ENCODE measurements around the gene GOLGA6B.
"Not testable (repeated sequence)": the region's sequence is repeated elsewhere in the genome, so short reads cannot be mapped to it uniquely, and the experiment has no call there.

GOLGA6B gene

GRCh38 chr15:72639759-72640483 lies 14.6 kb upstream of the GOLGA6B start:
- CTCF ChIA-PET; POLR2A ChIA-PET; DNase-seq; H3K4me1 ChIP-seq (ENCODE audit: control extremely low read depth in 1 of 4, control insufficient read depth in 4 of 4, insufficient read depth in 4 of 4, low read length in 3 of 4); H3K4me3 ChIP-seq (ENCODE audit: control insufficient read depth in 1 of 7, extremely low read depth in 1 of 7, insufficient read depth in 4 of 7, low read depth in 2 of 7, low read length in 6 of 7); H3K9me3 ChIP-seq (ENCODE audit: control extremely low read depth in 1 of 5, control insufficient read depth in 4 of 5, insufficient read depth in 2 of 5, low read depth in 1 of 5, low read length in 4 of 5); H3K36me3 ChIP-seq (ENCODE audit: control insufficient read depth in 4 of 4, insufficient read depth in 4 of 4, low read length in 3 of 4); H3K27ac ChIP-seq (ENCODE audit: insufficient read depth in 1 of 2, low read depth in 1 of 2, low read length in 2 of 2, poor library complexity in 1 of 2, severe bottlenecking in 2 of 2); H3K27me3 ChIP-seq (replicated peaks in 2 of 5; ENCODE audit: control insufficient read depth in 4 of 5, insufficient read depth in 5 of 5, low read length in 4 of 5): not testable (repeated sequence)
- WGBS (ENCODE audit: insufficient coverage), result no CpG with 5 or more reads among the region's 26 CpGs

DNA sequence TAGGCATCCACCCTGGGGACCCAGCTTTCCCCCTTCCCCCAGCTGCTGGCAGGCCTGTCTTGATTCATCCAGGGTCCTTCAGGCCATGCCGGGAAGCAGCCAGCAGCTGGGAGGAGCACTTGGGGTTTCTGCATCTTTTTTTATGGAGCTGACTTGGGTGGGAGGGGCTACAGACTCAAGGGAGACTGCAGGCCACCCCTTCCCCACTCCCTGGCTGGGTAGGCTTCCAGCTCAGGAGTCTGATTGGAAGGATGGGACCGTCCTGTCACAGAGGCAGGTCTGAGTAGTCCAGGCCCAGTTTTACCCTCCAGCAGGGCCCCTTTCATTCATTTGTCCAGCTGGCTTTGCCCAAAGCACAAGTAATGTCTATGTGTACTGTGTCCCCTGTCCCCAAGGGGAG lies 12.2 kb upstream of the GOLGA6B start:
- no CpG with 5 or more reads among the region's 2 CpGs for WGBS (ENCODE audit: insufficient coverage)
- H3K27ac ChIP-seq (ENCODE audit: insufficient read depth in 1 of 2, low read depth in 1 of 2, low read length in 2 of 2, poor library complexity in 1 of 2, severe bottlenecking in 2 of 2); POLR2A ChIA-PET; H3K36me3 ChIP-seq (ENCODE audit: control insufficient read depth in 4 of 4, insufficient read depth in 4 of 4, low read length in 3 of 4); H3K9me3 ChIP-seq (ENCODE audit: control extremely low read depth in 1 of 5, control insufficient read depth in 4 of 5, insufficient read depth in 2 of 5, low read depth in 1 of 5, low read length in 4 of 5); H3K4me3 ChIP-seq (ENCODE audit: control insufficient read depth in 1 of 7, extremely low read depth in 1 of 7, insufficient read depth in 4 of 7, low read depth in 2 of 7, low read length in 6 of 7); CTCF ChIA-PET; H3K4me1 ChIP-seq (ENCODE audit: control extremely low read depth in 1 of 4, control insufficient read depth in 4 of 4, insufficient read depth in 4 of 4, low read length in 3 of 4); H3K27me3 ChIP-seq (replicated peaks in 2 of 5; ENCODE audit: control insufficient read depth in 4 of 5, insufficient read depth in 5 of 5, low read length in 4 of 5); DNase-seq: not testable (repeated sequence)

GRCh38 chr15:72648631-72649253 lies 5.8 kb upstream of the GOLGA6B start:
- H3K4me3 ChIP-seq (ENCODE audit: control insufficient read depth in 1 of 7, extremely low read depth in 1 of 7, insufficient read depth in 4 of 7, low read depth in 2 of 7, low read length in 6 of 7); H3K4me1 ChIP-seq (ENCODE audit: control extremely low read depth in 1 of 4, control insufficient read depth in 4 of 4, insufficient read depth in 4 of 4, low read length in 3 of 4); H3K36me3 ChIP-seq (ENCODE audit: control insufficient read depth in 4 of 4, insufficient read depth in 4 of 4, low read length in 3 of 4); H3K27me3 ChIP-seq (replicated peaks in 2 of 5; ENCODE audit: control insufficient read depth in 4 of 5, insufficient read depth in 5 of 5, low read length in 4 of 5); DNase-seq; H3K27ac ChIP-seq (ENCODE audit: insufficient read depth in 1 of 2, low read depth in 1 of 2, low read length in 2 of 2, poor library complexity in 1 of 2, severe bottlenecking in 2 of 2); POLR2A ChIA-PET; H3K9me3 ChIP-seq (ENCODE audit: control extremely low read depth in 1 of 5, control insufficient read depth in 4 of 5, insufficient read depth in 2 of 5, low read depth in 1 of 5, low read length in 4 of 5); CTCF ChIA-PET: not testable (repeated sequence)
- 100% methylated on average over 2 of the region's 10 CpGs for WGBS (ENCODE audit: insufficient coverage)

DNA sequence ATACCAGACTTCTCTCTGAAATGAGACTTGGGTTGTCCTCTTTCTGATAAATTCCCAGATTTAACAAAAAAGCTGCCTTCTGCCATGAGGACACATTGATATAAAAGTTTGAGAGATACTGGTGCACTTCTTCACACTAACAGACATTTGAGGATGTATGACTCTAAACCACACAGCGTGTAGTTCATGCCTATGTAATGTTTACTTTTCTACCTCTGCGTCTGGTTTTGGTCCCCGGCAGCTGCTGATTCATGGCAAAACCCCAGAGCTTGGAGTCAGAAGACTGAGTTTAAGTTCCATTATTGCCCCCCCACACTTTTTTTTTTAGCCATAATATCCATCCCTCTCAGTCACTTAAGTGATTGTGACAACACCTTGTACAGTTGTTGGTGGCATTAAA lies 1.5 kb downstream of the GOLGA6B start:
- CTCF ChIA-PET; H3K4me1 ChIP-seq (ENCODE audit: control extremely low read depth in 1 of 4, control insufficient read depth in 4 of 4, insufficient read depth in 4 of 4, low read length in 3 of 4); POLR2A ChIA-PET; H3K36me3 ChIP-seq (ENCODE audit: control insufficient read depth in 4 of 4, insufficient read depth in 4 of 4, low read length in 3 of 4); H3K4me3 ChIP-seq (ENCODE audit: control insufficient read depth in 1 of 7, extremely low read depth in 1 of 7, insufficient read depth in 4 of 7, low read depth in 2 of 7, low read length in 6 of 7); H3K27me3 ChIP-seq (replicated peaks in 2 of 5; ENCODE audit: control insufficient read depth in 4 of 5, insufficient read depth in 5 of 5, low read length in 4 of 5); H3K27ac ChIP-seq (ENCODE audit: insufficient read depth in 1 of 2, low read depth in 1 of 2, low read length in 2 of 2, poor library complexity in 1 of 2, severe bottlenecking in 2 of 2); H3K9me3 ChIP-seq (ENCODE audit: control extremely low read depth in 1 of 5, control insufficient read depth in 4 of 5, insufficient read depth in 2 of 5, low read depth in 1 of 5, low read length in 4 of 5); DNase-seq: not testable (repeated sequence)
- no CpG with 5 or more reads among the region's 3 CpGs for WGBS (ENCODE audit: insufficient coverage)

DNA sequence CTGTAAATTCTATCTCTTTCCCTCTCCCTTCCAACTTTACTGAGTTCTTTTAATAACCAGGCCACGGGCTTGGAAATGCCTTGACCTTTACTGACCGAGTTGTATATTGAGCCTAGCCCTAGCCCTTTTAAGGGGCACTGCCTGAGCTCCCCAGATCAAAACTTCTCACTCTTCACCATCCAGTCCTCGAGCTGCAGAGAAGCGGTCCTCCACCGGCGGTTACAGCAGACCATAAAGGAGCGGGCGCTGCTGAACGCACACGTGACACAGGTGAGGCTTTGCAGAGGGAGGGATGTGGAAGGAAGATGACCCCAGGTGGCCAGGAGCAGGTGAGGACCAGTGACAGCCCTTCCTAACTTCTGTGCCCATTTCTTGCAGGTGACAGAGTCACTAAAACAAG lies 6.6 kb downstream of the GOLGA6B start:
- CTCF ChIA-PET; POLR2A ChIA-PET; DNase-seq; H3K27ac ChIP-seq (ENCODE audit: insufficient read depth in 1 of 2, low read depth in 1 of 2, low read length in 2 of 2, poor library complexity in 1 of 2, severe bottlenecking in 2 of 2); H3K36me3 ChIP-seq (ENCODE audit: control insufficient read depth in 4 of 4, insufficient read depth in 4 of 4, low read length in 3 of 4); H3K27me3 ChIP-seq (replicated peaks in 2 of 5; ENCODE audit: control insufficient read depth in 4 of 5, insufficient read depth in 5 of 5, low read length in 4 of 5); H3K4me1 ChIP-seq (ENCODE audit: control extremely low read depth in 1 of 4, control insufficient read depth in 4 of 4, insufficient read depth in 4 of 4, low read length in 3 of 4); H3K9me3 ChIP-seq (ENCODE audit: control extremely low read depth in 1 of 5, control insufficient read depth in 4 of 5, insufficient read depth in 2 of 5, low read depth in 1 of 5, low read length in 4 of 5); H3K4me3 ChIP-seq (ENCODE audit: control insufficient read depth in 1 of 7, extremely low read depth in 1 of 7, insufficient read depth in 4 of 7, low read depth in 2 of 7, low read length in 6 of 7): not testable (repeated sequence)
- WGBS (ENCODE audit: insufficient coverage), result no CpG with 5 or more reads among the region's 10 CpGs

DNA sequence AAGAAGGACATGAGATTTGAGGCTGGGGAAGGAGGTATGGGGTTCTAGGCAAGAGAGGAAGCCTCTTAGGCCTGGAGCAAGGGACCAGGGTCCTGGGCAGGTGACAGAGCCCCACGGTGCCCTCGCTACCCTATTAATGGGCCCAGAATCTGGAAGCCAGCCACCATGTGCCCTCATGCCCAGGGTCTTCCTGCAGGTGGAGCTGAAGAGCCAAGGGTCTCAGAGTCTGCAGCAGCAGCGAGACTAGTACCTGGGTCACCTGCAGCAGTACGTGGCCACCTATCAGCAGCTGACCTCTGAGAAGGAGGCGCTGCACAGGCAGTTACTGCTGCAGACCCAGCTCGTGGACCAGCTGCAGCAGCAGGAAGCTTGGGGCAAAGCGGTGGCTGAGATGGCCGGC lies 9.4 kb downstream of the GOLGA6B start:
- H3K4me1 ChIP-seq (ENCODE audit: control extremely low read depth in 1 of 4, control insufficient read depth in 4 of 4, insufficient read depth in 4 of 4, low read length in 3 of 4); CTCF ChIA-PET; H3K4me3 ChIP-seq (ENCODE audit: control insufficient read depth in 1 of 7, extremely low read depth in 1 of 7, insufficient read depth in 4 of 7, low read depth in 2 of 7, low read length in 6 of 7); POLR2A ChIA-PET; H3K36me3 ChIP-seq (ENCODE audit: control insufficient read depth in 4 of 4, insufficient read depth in 4 of 4, low read length in 3 of 4); DNase-seq; H3K9me3 ChIP-seq (ENCODE audit: control extremely low read depth in 1 of 5, control insufficient read depth in 4 of 5, insufficient read depth in 2 of 5, low read depth in 1 of 5, low read length in 4 of 5); H3K27ac ChIP-seq (ENCODE audit: insufficient read depth in 1 of 2, low read depth in 1 of 2, low read length in 2 of 2, poor library complexity in 1 of 2, severe bottlenecking in 2 of 2); H3K27me3 ChIP-seq (replicated peaks in 2 of 5; ENCODE audit: control insufficient read depth in 4 of 5, insufficient read depth in 5 of 5, low read length in 4 of 5): not testable (repeated sequence)
- WGBS (ENCODE audit: insufficient coverage), result no CpG with 5 or more reads among the region's 8 CpGs

DNA sequence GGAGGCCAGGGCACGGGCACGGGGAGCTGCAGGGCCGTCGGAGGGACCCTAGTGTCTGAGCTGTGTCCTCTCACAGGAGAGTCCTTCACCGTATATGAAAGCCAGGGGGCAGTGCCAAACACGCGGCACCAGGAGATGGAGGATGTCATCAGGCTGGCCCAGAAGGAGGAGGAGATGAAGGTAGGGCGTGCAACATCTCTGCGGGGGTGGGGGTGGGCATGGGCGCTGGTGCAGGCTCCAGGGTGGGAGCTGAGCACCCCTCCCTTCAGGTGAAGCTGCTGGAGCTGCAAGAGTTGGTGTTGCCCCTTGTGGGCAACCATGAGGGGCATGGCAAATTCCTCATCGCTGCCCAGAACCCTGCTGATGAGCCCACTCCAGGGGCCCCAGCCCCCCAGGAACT lies 11.2 kb downstream of the GOLGA6B start:
- H3K27ac ChIP-seq (ENCODE audit: insufficient read depth in 1 of 2, low read depth in 1 of 2, low read length in 2 of 2, poor library complexity in 1 of 2, severe bottlenecking in 2 of 2); POLR2A ChIA-PET; DNase-seq; H3K4me1 ChIP-seq (ENCODE audit: control extremely low read depth in 1 of 4, control insufficient read depth in 4 of 4, insufficient read depth in 4 of 4, low read length in 3 of 4); H3K27me3 ChIP-seq (replicated peaks in 2 of 5; ENCODE audit: control insufficient read depth in 4 of 5, insufficient read depth in 5 of 5, low read length in 4 of 5); CTCF ChIA-PET; H3K36me3 ChIP-seq (ENCODE audit: control insufficient read depth in 4 of 4, insufficient read depth in 4 of 4, low read length in 3 of 4); H3K4me3 ChIP-seq (ENCODE audit: control insufficient read depth in 1 of 7, extremely low read depth in 1 of 7, insufficient read depth in 4 of 7, low read depth in 2 of 7, low read length in 6 of 7); H3K9me3 ChIP-seq (ENCODE audit: control extremely low read depth in 1 of 5, control insufficient read depth in 4 of 5, insufficient read depth in 2 of 5, low read depth in 1 of 5, low read length in 4 of 5): not testable (repeated sequence)
- 77% methylated on average over 3 of the region's 11 CpGs for WGBS (ENCODE audit: insufficient coverage)
